HG02973 (cell line): Measurements from ENCODE around the gene IL1RAPL1.

ENCODE experiments used
- ATAC-seq: cut with Tn5 transposase; IDR thresholded peaks from one replicate; pipeline ENCODE4 v1.9.1; 2021; ENCODE audit warnings: moderate library complexity; ENCODE audit not compliant: unreplicated experiment

IL1RAPL1 gene

GRCh38 chrX:28960063-28960462 is 372.8 kb downstream of the IL1RAPL1 start:
- no peak for ATAC-seq

GRCh38 chrX:28966331-28966730 is 379.1 kb downstream of the IL1RAPL1 start:
- ATAC-seq, result no peak

DNA sequence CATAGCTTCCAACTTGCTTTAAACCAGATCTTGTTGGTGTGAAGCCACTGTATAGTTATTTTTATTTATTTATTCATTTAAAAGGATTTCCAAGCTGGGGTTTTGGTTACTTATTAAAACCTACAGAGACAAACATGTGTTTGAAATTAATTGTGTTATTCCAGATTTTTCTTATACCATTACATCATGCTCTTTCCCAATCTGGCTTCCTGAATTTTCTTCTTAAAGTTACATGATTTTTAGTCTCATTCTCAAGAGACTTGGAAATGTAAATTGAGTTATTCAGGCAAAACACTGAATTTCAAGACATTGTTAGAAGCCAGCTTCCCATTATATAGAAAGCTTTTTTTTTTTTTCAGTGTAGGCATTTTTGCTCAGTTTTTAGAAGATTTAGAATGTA is 381.9 kb downstream of the IL1RAPL1 start:
- ATAC-seq, result no peak

DNA sequence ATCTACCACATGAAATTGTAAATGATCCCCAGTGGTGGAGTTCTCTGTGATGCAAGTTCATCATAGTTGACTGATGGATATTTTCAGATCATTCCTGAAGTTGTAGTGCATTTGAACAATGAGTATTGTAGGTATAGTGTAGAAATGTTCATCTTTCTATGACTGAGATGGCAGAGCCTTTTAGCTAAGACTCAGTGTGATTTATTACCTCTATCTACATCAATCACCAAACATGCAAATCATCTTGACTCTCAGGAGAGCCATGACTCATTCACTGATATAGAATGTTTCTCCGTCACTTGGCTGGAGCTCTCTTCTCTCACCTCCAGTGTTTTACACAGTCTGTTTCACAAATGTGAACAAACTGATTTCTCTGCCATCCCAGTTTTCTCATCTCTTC is 392.6 kb downstream of the IL1RAPL1 start:
- no peak for ATAC-seq

GRCh38 chrX:28981952-28982351 is 394.7 kb downstream of the IL1RAPL1 start:
- ATAC-seq, result no peak

DNA sequence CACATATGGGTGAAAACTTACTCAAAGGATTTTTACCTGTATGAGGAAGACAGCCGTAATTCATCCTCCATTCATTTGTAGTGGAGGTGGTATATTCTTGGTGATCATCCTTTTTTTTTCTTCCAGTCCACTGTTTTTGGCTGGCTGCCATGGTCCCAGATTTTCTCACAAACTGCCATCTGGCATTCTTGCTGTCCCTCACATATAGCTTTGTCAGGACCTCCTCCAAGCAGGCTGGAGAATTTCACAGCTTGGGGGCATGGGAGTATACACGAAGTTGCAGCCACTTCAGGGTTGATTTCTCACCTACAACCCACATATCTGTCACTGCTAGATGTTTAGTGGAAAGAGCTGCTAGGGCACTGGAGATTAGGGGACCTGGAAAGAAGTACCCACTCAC is 401.0 kb downstream of the IL1RAPL1 start:
- no peak for ATAC-seq

- ATAC-seq, result no peak
These were observed 410.6 kb downstream of the IL1RAPL1 start for GRCh38 chrX:28997706-28998463.

DNA sequence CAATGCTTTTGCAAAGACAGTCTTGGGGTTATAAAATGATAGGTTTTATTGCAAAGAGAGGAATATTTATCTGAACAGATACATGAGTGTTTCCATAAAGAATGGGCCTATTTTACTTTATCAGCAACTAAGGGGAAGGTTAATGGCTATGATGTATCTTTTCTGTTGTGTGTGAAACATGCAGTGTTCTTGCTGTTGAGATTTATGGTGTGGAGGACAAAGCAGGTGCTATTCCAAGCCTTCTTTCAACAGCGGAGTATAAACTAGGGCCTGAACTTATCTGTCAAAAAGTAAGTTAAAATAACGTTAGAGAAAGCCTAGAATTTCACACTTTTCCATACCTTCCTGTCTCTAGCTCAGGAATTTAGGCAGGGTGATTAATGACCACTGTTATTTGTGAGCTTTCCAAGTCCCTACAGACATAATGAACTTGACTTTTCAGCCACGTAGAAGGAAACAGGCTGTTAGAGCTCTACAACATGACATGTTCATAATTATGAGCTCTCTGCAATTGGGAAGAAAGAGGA is 411.4 kb downstream of the IL1RAPL1 start:
- no peak for ATAC-seq

GRCh38 chrX:29012867-29013266 is 425.6 kb downstream of the IL1RAPL1 start:
- no peak for ATAC-seq

DNA sequence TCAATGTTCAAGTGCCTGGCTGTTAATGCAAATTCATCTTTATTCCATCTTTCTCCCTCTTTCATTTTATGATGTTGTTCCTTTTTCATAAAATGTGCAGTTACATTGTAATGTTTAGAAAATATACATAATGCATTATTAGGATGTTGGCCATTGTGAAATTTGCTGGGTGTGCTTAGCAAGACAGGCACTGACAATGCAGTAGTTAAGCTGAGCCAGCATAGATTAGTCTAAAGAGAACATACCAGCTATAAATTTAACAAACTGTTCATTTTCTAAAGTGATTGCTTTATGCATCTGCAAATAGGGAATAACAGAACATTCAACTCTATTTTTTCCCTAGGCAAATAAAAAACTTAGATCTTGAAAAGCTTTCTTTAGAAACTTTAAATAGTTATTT is 436.0 kb downstream of the IL1RAPL1 start:
- ATAC-seq, result no peak

- no peak for ATAC-seq
These were observed 437.6 kb downstream of the IL1RAPL1 start for GRCh38 chrX:29024871-29025270.

GRCh38 chrX:29039501-29039900 is 452.3 kb downstream of the IL1RAPL1 start:
- no peak for ATAC-seq

DNA sequence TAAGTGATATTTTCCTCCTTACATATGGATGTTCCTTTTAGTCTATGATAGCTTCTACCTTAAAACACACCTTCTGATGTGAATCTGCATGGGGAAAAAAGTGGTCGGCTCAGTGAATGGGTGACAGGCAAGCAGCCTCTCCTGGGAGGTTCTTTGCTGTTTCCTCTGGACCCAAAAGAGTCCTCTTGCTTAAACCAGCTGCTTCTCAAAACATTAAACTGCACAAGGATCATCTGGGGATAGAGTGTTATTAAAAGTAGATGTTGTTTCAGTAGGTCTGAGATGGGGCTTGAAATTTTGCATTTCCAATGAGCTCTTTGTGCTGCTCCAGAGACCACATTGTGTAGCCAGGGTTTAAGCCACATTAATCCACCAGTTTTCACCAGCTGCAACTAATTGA is 452.9 kb downstream of the IL1RAPL1 start:
- no peak for ATAC-seq

GRCh38 chrX:29042341-29042740 is 455.1 kb downstream of the IL1RAPL1 start:
- no peak for ATAC-seq

- no peak for ATAC-seq
These were observed 456.5 kb downstream of the IL1RAPL1 start for GRCh38 chrX:29043746-29044145.

- ATAC-seq, result no peak
These were observed 457.4 kb downstream of the IL1RAPL1 start for GRCh38 chrX:29044423-29045184.

GRCh38 chrX:29065477-29065876 is 478.2 kb downstream of the IL1RAPL1 start:
- ATAC-seq, result no peak

GRCh38 chrX:29066516-29066915 is 479.3 kb downstream of the IL1RAPL1 start:
- no peak for ATAC-seq

- no peak for ATAC-seq
These were observed 480.1 kb downstream of the IL1RAPL1 start for GRCh38 chrX:29067351-29067750.

- ATAC-seq, result no peak
These were observed 484.5 kb downstream of the IL1RAPL1 start for GRCh38 chrX:29071525-29072320.

DNA sequence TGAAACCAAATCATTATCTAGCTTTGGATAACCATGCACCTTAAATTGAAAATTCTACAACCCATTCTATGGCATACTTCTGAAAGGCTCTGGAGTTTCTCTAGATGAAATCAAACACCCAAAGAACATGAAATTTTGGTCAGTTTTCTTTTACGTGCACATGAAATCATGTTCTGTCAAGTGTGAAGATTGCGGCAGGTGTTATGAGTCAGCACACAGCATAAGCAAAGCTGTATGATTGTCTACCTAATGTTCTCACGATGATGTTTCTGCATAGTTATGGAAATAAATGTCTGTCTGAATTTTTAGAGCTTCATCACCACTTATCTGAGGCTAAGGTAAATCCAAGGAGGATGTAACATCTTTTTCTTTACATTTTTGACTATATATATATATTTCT is 495.3 kb downstream of the IL1RAPL1 start:
- ATAC-seq, result no peak
